ENCODE measurements around the gene CORIN.

Gene CORIN

DNA sequence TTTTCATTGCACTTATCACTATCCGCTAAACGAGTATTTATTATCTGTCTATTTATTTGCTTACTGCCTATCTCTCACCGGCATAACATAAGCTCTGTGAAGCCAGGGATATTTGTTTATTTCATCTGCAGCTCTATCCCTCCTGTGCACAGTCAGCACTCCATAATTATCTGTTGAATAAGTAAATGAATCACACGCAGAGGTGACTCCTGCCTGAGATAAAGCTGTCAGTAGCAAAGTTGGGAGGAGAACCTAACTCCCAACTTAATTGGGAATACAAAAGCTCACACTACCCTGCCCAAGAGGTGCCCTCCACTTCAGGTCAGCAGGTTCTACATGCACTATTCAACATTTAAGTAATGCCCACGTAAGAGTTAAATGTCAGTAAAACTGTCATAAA, 85.7 kb downstream of the CORIN start:
- Histone ChIP-seq H3K9ac (ENCODE audit: low read depth in 1 of 2, low read length in 2 of 2) (no peak overlapping the region), H3K4me3 (ENCODE audit: low read depth in 1 of 2, low read length in 2 of 2) (no peak overlapping the region), H3K9me3 (ENCODE audit: control insufficient read depth in 1 of 2, low read length in 2 of 2) (no peaks in the 10 kb centered on the region), H3K4me1 (ENCODE audit: control insufficient read depth in 1 of 2, insufficient read depth in 2 of 2, low read length in 2 of 2) (no peaks in the 10 kb centered on the region), H3K36me3 (ENCODE audit: control insufficient read depth in 1 of 2, insufficient read depth in 2 of 2, low read length in 2 of 2) (no peaks in the 10 kb centered on the region), H3K27me3 (ENCODE audit: control insufficient read depth in 1 of 2, insufficient read depth in 2 of 2, low read length in 2 of 2) (no peaks in the 10 kb centered on the region), H3K27ac (ENCODE audit: low read depth, low read length) (no peak overlapping the region)

DNA sequence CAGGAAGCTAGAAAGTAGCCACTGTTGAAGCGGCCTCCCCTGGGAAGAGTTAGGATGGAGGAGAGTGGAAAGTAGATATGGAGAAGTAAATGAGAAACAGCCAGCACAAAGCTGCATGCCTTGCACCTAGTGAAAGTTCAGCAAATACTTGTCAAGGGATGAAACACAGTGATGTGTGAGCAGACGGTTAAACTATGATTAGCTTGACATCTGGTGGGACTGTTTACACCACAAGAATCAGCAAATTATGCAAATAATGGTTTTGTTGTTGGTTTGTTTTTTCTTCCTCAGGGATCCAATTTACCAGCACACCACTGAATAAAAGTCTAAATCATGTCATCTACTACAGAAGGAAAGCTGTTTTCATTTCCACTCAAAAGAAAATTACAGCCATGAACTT, 87.1 kb downstream of the CORIN start:
- H3K4me1 ChIP-seq (ENCODE audit: control insufficient read depth in 1 of 2, insufficient read depth in 2 of 2, low read length in 2 of 2), result no peaks in the 10 kb centered on the region
- H3K27ac ChIP-seq (ENCODE audit: low read depth, low read length), result no peak overlapping the region
- no peak overlapping the region for H3K9ac ChIP-seq (ENCODE audit: low read depth in 1 of 2, low read length in 2 of 2)
- no peaks in the 10 kb centered on the region for H3K9me3 ChIP-seq (ENCODE audit: control insufficient read depth in 1 of 2, low read length in 2 of 2)
- no peak overlapping the region for H3K4me3 ChIP-seq (ENCODE audit: low read depth in 1 of 2, low read length in 2 of 2)
- H3K36me3 ChIP-seq (ENCODE audit: control insufficient read depth in 1 of 2, insufficient read depth in 2 of 2, low read length in 2 of 2), result no peaks in the 10 kb centered on the region
- no peaks in the 10 kb centered on the region for H3K27me3 ChIP-seq (ENCODE audit: control insufficient read depth in 1 of 2, insufficient read depth in 2 of 2, low read length in 2 of 2)

DNA sequence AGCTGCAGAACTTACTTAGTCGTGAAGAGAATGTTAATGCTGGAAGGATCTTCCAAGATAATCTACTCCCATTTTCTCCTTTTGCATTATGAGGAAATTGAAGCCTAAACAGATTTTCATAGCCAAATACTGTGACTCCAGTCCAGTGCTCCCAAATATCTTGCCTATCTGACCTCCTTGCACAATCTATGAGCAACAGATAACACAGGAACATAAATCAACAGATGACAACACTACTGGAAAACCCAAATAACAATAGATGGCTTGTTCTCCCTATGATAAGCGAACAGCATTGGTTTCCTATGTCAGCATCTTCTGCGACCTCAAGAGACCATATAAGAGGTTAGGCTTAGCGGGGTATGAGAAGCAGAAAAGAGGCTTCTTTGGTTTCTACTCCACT, 88.0 kb downstream of the CORIN start:
- Histone ChIP-seq H3K4me3 (ENCODE audit: low read depth in 1 of 2, low read length in 2 of 2) (no peak overlapping the region), H3K9me3 (ENCODE audit: control insufficient read depth in 1 of 2, low read length in 2 of 2) (no peaks in the 10 kb centered on the region), H3K9ac (ENCODE audit: low read depth in 1 of 2, low read length in 2 of 2) (no peak overlapping the region), H3K4me1 (ENCODE audit: control insufficient read depth in 1 of 2, insufficient read depth in 2 of 2, low read length in 2 of 2) (no peaks in the 10 kb centered on the region), H3K36me3 (ENCODE audit: control insufficient read depth in 1 of 2, insufficient read depth in 2 of 2, low read length in 2 of 2) (no peaks in the 10 kb centered on the region), H3K27me3 (ENCODE audit: control insufficient read depth in 1 of 2, insufficient read depth in 2 of 2, low read length in 2 of 2) (no peaks in the 10 kb centered on the region), H3K27ac (ENCODE audit: low read depth, low read length) (no peak overlapping the region)

DNA sequence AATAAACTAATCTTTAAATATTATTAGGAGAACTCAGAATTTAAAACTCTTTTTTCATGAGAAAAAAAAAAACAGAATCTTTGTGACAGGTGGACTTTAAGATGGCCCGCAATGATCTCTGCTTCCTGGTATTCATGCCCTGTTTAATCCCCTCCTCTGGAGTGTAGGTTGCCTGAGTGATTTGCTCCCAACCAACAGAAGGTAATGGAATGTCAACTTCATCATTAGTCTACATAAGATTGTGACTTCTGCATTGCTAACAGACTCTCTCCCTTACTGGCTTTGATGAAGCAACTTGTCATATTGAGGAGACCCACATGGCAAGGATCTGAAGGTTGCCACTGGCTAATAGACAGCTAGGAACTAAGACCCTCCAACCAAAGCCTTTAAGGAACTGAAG, 88.8 kb downstream of the CORIN start:
- H3K27ac ChIP-seq (ENCODE audit: low read depth, low read length), result no peak overlapping the region
- no peak overlapping the region for H3K4me3 ChIP-seq (ENCODE audit: low read depth in 1 of 2, low read length in 2 of 2)
- no peaks in the 10 kb centered on the region for H3K4me1 ChIP-seq (ENCODE audit: control insufficient read depth in 1 of 2, insufficient read depth in 2 of 2, low read length in 2 of 2)
- H3K36me3 ChIP-seq (ENCODE audit: control insufficient read depth in 1 of 2, insufficient read depth in 2 of 2, low read length in 2 of 2), result no peaks in the 10 kb centered on the region
- no peaks in the 10 kb centered on the region for H3K27me3 ChIP-seq (ENCODE audit: control insufficient read depth in 1 of 2, insufficient read depth in 2 of 2, low read length in 2 of 2)
- H3K9me3 ChIP-seq (ENCODE audit: control insufficient read depth in 1 of 2, low read length in 2 of 2), result no peaks in the 10 kb centered on the region
- no peak overlapping the region for H3K9ac ChIP-seq (ENCODE audit: low read depth in 1 of 2, low read length in 2 of 2)

DNA sequence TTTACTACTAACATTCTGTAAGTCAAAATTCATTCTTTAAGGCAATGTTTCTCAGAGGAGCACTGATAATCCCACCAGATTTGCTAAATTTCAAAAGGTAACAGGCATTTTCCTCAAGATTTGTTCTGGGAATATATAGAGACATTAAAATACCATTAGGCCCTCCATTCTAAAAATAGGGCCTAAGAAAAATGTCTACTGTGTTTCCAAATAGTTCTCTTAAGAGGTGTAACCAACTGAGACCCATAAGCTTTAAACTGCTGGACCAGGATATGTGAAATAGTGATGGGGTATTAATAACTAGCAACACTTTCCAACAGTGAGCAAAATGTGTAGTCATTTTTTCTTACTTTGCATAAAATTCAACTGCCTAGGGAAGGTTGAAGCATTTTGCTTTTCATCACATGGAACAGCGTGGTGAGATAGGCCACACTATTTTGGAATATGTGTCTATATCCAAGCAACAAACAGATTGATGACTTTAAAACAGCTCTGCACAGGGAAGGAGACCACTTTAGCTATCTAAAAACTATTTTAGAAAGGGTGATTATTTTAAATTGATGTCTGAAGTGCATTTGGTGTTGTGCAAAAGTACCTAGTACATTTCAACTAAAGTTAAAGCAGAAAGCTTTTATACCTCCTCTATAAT, 89.9 kb downstream of the CORIN start:
- Histone ChIP-seq H3K4me1 (ENCODE audit: control insufficient read depth in 1 of 2, insufficient read depth in 2 of 2, low read length in 2 of 2) (no peaks in the 10 kb centered on the region), H3K4me3 (ENCODE audit: low read depth in 1 of 2, low read length in 2 of 2) (no peak overlapping the region), H3K36me3 (ENCODE audit: control insufficient read depth in 1 of 2, insufficient read depth in 2 of 2, low read length in 2 of 2) (no peaks in the 10 kb centered on the region), H3K27ac (ENCODE audit: low read depth, low read length) (no peak overlapping the region), H3K9me3 (ENCODE audit: control insufficient read depth in 1 of 2, low read length in 2 of 2) (no peaks in the 10 kb centered on the region), H3K27me3 (ENCODE audit: control insufficient read depth in 1 of 2, insufficient read depth in 2 of 2, low read length in 2 of 2) (no peaks in the 10 kb centered on the region), H3K9ac (ENCODE audit: low read depth in 1 of 2, low read length in 2 of 2) (no peak overlapping the region)

DNA sequence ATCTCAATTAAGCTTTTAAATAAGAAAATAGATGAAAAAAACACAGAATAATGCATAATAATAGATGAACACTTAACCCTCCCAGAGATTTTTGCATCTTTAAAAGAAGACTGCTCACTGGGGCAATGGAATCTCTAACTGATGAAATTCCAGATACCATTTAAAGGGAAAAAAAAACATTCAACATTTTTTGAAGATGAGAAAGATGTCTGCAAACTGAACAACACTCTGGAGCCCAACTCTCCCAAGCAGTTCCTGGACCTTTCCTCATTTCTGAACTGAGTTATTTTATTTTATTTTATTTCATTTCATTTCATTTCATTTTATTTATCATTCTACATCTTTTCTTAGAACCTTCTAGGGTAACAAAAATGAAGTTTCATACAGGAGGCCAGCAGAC, 90.7 kb downstream of the CORIN start:
- no peak overlapping the region for H3K27ac ChIP-seq (ENCODE audit: low read depth, low read length)
- no peaks in the 10 kb centered on the region for H3K27me3 ChIP-seq (ENCODE audit: control insufficient read depth in 1 of 2, insufficient read depth in 2 of 2, low read length in 2 of 2)
- H3K4me1 ChIP-seq (ENCODE audit: control insufficient read depth in 1 of 2, insufficient read depth in 2 of 2, low read length in 2 of 2), result no peaks in the 10 kb centered on the region
- H3K36me3 ChIP-seq (ENCODE audit: control insufficient read depth in 1 of 2, insufficient read depth in 2 of 2, low read length in 2 of 2), result no peaks in the 10 kb centered on the region
- no peak overlapping the region for H3K4me3 ChIP-seq (ENCODE audit: low read depth in 1 of 2, low read length in 2 of 2)
- H3K9me3 ChIP-seq (ENCODE audit: control insufficient read depth in 1 of 2, low read length in 2 of 2), result no peaks in the 10 kb centered on the region
- no peak overlapping the region for H3K9ac ChIP-seq (ENCODE audit: low read depth in 1 of 2, low read length in 2 of 2)

DNA sequence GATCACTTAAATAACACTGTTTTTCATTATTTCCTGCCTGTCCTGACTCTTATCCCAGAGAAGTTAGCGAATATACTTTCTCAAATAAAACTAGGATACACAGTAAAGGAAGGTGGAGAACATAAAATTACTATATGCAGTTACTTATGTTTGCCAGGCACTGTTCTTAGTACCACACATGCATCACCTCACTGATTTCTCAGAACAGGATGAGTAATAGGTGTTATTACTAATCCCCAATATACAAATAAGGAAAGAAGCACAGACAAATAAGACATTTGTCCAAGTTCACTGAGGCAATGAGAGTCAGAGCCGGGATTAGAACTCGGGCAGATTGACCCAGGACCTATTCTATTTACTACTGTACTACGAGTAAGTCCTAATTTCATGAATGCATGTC, 91.7 kb downstream of the CORIN start:
- Histone ChIP-seq H3K9me3 (ENCODE audit: control insufficient read depth in 1 of 2, low read length in 2 of 2) (no peaks in the 10 kb centered on the region), H3K36me3 (ENCODE audit: control insufficient read depth in 1 of 2, insufficient read depth in 2 of 2, low read length in 2 of 2) (no peaks in the 10 kb centered on the region), H3K4me3 (ENCODE audit: low read depth in 1 of 2, low read length in 2 of 2) (no peak overlapping the region), H3K4me1 (ENCODE audit: control insufficient read depth in 1 of 2, insufficient read depth in 2 of 2, low read length in 2 of 2) (no peaks in the 10 kb centered on the region), H3K27me3 (ENCODE audit: control insufficient read depth in 1 of 2, insufficient read depth in 2 of 2, low read length in 2 of 2) (no peaks in the 10 kb centered on the region), H3K27ac (ENCODE audit: low read depth, low read length) (no peak overlapping the region), H3K9ac (ENCODE audit: low read depth in 1 of 2, low read length in 2 of 2) (no peak overlapping the region)

DNA sequence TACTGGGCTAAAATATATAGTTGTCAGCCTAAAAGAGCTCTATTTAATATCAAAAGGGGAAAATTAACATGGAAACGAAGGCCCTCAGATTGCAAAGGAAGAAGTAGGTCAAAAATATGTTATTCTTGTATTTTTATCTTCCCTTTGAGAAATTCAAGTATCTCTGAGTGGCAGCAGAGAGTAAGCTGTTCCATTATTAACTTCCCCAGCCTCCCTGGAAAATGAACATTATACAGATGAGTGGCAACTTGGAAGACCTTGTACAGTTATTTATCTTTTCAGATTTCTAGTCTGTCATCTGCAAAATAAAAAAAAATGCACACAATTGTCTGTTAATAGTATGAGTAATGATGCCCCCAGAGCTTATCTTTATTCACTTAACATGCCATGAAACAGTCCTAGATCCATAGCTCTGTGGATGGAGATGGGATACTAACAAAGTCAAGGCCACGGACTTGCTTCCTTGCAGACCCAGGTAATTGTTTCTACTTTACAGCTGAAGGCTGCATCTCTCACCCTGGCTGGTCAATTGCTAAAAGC, 93.0 kb downstream of the CORIN start:
- Histone ChIP-seq H3K4me1 (ENCODE audit: control insufficient read depth in 1 of 2, insufficient read depth in 2 of 2, low read length in 2 of 2) (no peaks in the 10 kb centered on the region), H3K27ac (ENCODE audit: low read depth, low read length) (no peak overlapping the region), H3K4me3 (ENCODE audit: low read depth in 1 of 2, low read length in 2 of 2) (no peak overlapping the region), H3K9ac (ENCODE audit: low read depth in 1 of 2, low read length in 2 of 2) (no peak overlapping the region), H3K9me3 (ENCODE audit: control insufficient read depth in 1 of 2, low read length in 2 of 2) (no peaks in the 10 kb centered on the region), H3K27me3 (ENCODE audit: control insufficient read depth in 1 of 2, insufficient read depth in 2 of 2, low read length in 2 of 2) (no peaks in the 10 kb centered on the region), H3K36me3 (ENCODE audit: control insufficient read depth in 1 of 2, insufficient read depth in 2 of 2, low read length in 2 of 2) (no peaks in the 10 kb centered on the region)

DNA sequence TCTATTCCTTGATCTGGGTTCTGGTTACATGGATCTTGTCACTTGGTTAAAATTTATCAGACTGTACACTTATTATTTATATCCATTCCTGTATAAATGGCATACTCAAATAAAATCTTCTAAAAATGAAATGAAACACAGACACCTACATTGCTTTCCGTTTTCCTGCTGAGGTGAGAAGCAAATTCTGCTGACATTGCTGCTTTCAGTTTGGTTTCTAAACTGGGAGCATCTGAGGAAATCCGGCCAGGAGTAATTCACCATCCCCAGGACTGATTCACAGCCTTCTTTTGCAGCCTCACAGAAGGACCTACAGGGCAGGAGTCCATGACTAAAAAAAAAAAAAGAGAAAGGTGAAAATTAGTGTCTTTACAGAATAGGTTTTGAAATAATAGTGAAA, 93.6 kb downstream of the CORIN start:
- Histone ChIP-seq H3K4me1 (ENCODE audit: control insufficient read depth in 1 of 2, insufficient read depth in 2 of 2, low read length in 2 of 2) (no peaks in the 10 kb centered on the region), H3K27me3 (ENCODE audit: control insufficient read depth in 1 of 2, insufficient read depth in 2 of 2, low read length in 2 of 2) (no peaks in the 10 kb centered on the region), H3K36me3 (ENCODE audit: control insufficient read depth in 1 of 2, insufficient read depth in 2 of 2, low read length in 2 of 2) (no peaks in the 10 kb centered on the region), H3K9me3 (ENCODE audit: control insufficient read depth in 1 of 2, low read length in 2 of 2) (no peaks in the 10 kb centered on the region), H3K9ac (ENCODE audit: low read depth in 1 of 2, low read length in 2 of 2) (no peak overlapping the region), H3K4me3 (ENCODE audit: low read depth in 1 of 2, low read length in 2 of 2) (no peak overlapping the region), H3K27ac (ENCODE audit: low read depth, low read length) (no peak overlapping the region)

DNA sequence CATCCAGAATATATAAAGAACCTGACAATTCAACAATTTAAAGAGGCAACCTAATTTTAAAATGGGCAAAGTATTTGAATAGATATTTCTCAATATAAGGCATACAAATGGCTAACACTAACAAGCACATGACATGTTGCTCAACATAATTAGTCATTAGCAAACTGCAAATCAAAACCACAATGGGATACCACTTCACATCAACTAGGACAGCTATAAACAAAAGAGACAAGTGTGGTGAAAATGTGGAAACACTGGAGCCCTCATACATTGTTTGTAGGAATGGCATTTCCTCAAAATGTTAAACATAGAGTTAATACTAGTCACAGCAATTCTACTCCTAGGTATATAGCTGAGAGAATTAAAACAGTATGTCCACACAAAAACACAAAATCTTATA, 96.7 kb downstream of the CORIN start:
- Histone ChIP-seq H3K4me1 (ENCODE audit: control insufficient read depth in 1 of 2, insufficient read depth in 2 of 2, low read length in 2 of 2) (no peaks in the 10 kb centered on the region), H3K36me3 (ENCODE audit: control insufficient read depth in 1 of 2, insufficient read depth in 2 of 2, low read length in 2 of 2) (no peaks in the 10 kb centered on the region), H3K4me3 (ENCODE audit: low read depth in 1 of 2, low read length in 2 of 2) (no peak overlapping the region), H3K9ac (ENCODE audit: low read depth in 1 of 2, low read length in 2 of 2) (no peak overlapping the region), H3K27ac (ENCODE audit: low read depth, low read length) (no peak overlapping the region), H3K27me3 (ENCODE audit: control insufficient read depth in 1 of 2, insufficient read depth in 2 of 2, low read length in 2 of 2) (no peaks in the 10 kb centered on the region), H3K9me3 (ENCODE audit: control insufficient read depth in 1 of 2, low read length in 2 of 2) (no peaks in the 10 kb centered on the region)

DNA sequence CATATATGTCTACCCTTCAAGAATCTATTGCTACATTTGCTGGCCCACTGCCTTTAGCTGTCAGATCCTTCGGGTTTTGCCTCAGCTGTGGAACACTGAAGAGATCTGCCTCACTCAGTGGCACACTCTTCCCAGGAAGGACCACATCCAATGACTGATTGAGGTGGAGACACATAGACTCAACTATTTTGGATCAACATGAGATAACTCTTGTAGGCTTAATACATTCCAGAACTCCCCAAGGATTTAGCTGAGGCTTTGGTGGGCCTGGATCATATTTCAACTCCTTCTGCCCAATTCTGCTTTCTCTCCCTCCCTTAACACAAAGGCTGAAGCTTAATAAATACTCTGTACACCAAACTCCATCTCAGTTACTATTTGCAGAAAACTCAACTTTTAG, 100.5 kb downstream of the CORIN start:
- Histone ChIP-seq H3K27ac (ENCODE audit: low read depth, low read length) (no peak overlapping the region), H3K27me3 (ENCODE audit: control insufficient read depth in 1 of 2, insufficient read depth in 2 of 2, low read length in 2 of 2) (no peaks in the 10 kb centered on the region), H3K9ac (ENCODE audit: low read depth in 1 of 2, low read length in 2 of 2) (no peak overlapping the region), H3K4me3 (ENCODE audit: low read depth in 1 of 2, low read length in 2 of 2) (no peak overlapping the region), H3K9me3 (ENCODE audit: control insufficient read depth in 1 of 2, low read length in 2 of 2) (no peaks in the 10 kb centered on the region), H3K4me1 (ENCODE audit: control insufficient read depth in 1 of 2, insufficient read depth in 2 of 2, low read length in 2 of 2) (no peaks in the 10 kb centered on the region), H3K36me3 (ENCODE audit: control insufficient read depth in 1 of 2, insufficient read depth in 2 of 2, low read length in 2 of 2) (no peaks in the 10 kb centered on the region)

Data from duodenal mucosa (tissue), 2 donors.